Endothelial cell of umbilical vein (primary cell): ENCODE data around the gene ERBB4. TPM values are rescaled to one million over a fixed set of nuclear protein-coding genes. Genes with fewer than 3 reads are reported as not detected.

Experiments used
- BruUV-seq: library from RNA; stranded (reverse); fragments of 400-500 nt; replicated peaks from 2 replicates; lab custom pipeline; 2021; lab: Mats Ljungman, UMichigan
- CTCF ChIA-PET: fragments of 300-600, 350-600 bp; sonication (Branson Sonifier 250); formaldehyde crosslinking; loops from one replicate; lab custom pipeline; 2021; ENCODE audit warnings: antibody characterized with exemption, inconsistent platforms; lab: Charles Lee
- POLR2A ChIA-PET: fragments of 300-600, 350-600 bp; sonication (Branson Sonifier 250); formaldehyde crosslinking; loops from one replicate; lab custom pipeline; 2021; ENCODE audit warnings: antibody characterized with exemption, inconsistent platforms; lab: Charles Lee
- DNase-seq: peaks from one replicate; pipeline ENCODE4 v3.0.0-alpha.2; 2011; ENCODE audit warnings: low read depth, low spot score
- FAIRE-seq: peaks from 2 replicates; lab custom pipeline; 2011; peaks lifted over from hg19 to GRCh38; lab: Jason Lieb, UNC
- H2AFZ ChIP-seq: 2 replicates; pipeline ENCODE4 v1.6.0; 2012; ENCODE audit warnings: low read depth, low read length, control low read depth, inconsistent platforms
- H3K27ac ChIP-seq: 2 replicates; pipeline ENCODE4 v1.5.1; 2011; ENCODE audit warnings: low read depth, mild to moderate bottlenecking, control low read depth, low read length, moderate library complexity; ENCODE audit not compliant: insufficient read depth
- H3K27me3 ChIP-seq, 2 experiments: 2 replicates each; pipeline versions ENCODE4 v1.6.0 to v1.6.1; 2011; ENCODE audit warnings: low read length in 2 of 2, mixed read lengths in 1 of 2; ENCODE audit not compliant: control insufficient read depth in 2 of 2, insufficient read depth in 2 of 2
- H3K36me3 ChIP-seq, 2 experiments: 2 replicates in 1 of 2; 3 replicates in 1 of 2; pipeline ENCODE4 v1.5.1; 2011; ENCODE audit warnings: low read length in 2 of 2, mild to moderate bottlenecking in 1 of 2, moderate library complexity in 1 of 2; ENCODE audit not compliant: control insufficient read depth in 2 of 2, insufficient read depth in 2 of 2; ENCODE audit errors: extremely low read depth in 1 of 2
- H3K4me1 ChIP-seq: 3 replicates; pipeline ENCODE4 v1.5.1; 2011; ENCODE audit warnings: mild to moderate bottlenecking, low read length; ENCODE audit not compliant: control insufficient read depth, insufficient read depth; ENCODE audit errors: extremely low read depth
- H3K4me2 ChIP-seq: 2 replicates; pipeline ENCODE4 v1.6.1; 2011; ENCODE audit warnings: low read length, control low read depth, mixed read lengths; ENCODE audit not compliant: insufficient read depth
- H3K4me3 ChIP-seq, 3 experiments: fragments of 200-600 bp in 1 of 3; sonication (generic), shearing (Covaris generic) in 1 of 3; replicated peaks in 1 of 3; 2 replicates each; pipeline ENCODE4 v1.5.1; 2011 to 2016; ENCODE audit warnings: control low read depth in 3 of 3, low read length in 3 of 3, mild to moderate bottlenecking in 2 of 3, inconsistent platforms in 1 of 3, low read depth in 1 of 3, moderate library complexity in 1 of 3; ENCODE audit not compliant: insufficient read depth in 1 of 3
- H3K79me2 ChIP-seq: 2 replicates; pipeline ENCODE4 v1.6.0; 2012; ENCODE audit warnings: low read length, inconsistent platforms; ENCODE audit not compliant: control insufficient read depth, insufficient read depth
- H3K9ac ChIP-seq: replicated peaks from 2 replicates; pipeline ENCODE3; 2011; ENCODE audit warnings: low read length, control low read depth; ENCODE audit not compliant: insufficient read depth; ENCODE audit errors: extremely low read depth
- H3K9me1 ChIP-seq: replicated peaks from 3 replicates; pipeline ENCODE4 v1.6.0; 2011; ENCODE audit warnings: mild to moderate bottlenecking, low read length; ENCODE audit not compliant: control insufficient read depth, insufficient read depth; ENCODE audit errors: extremely low read depth
- H3K9me3 ChIP-seq: replicated peaks from 2 replicates; pipeline ENCODE4 v1.5.1; 2012; ENCODE audit warnings: low read length, inconsistent platforms; ENCODE audit not compliant: control insufficient read depth, insufficient read depth
- H4K20me1 ChIP-seq: replicated peaks from 2 replicates; pipeline ENCODE3; 2011; ENCODE audit warnings: mild to moderate bottlenecking, low read length; ENCODE audit not compliant: control insufficient read depth, insufficient read depth; ENCODE audit errors: extremely low read depth
- CTCF ChIP-seq, 2 donors: IDR thresholded peaks; 1 replicate in 1 of 2; 2 replicates in 1 of 2; pipeline ENCODE4 v1.5.1; 2011; ENCODE audit warnings: low read length in 2 of 2, mild to moderate bottlenecking in 2 of 2, moderate library complexity in 2 of 2, control low read depth in 1 of 2, inconsistent platforms in 1 of 2, low read depth in 1 of 2; ENCODE audit not compliant: insufficient read depth in 1 of 2; ENCODE audit errors: extremely low read depth in 1 of 2
- EZH2 ChIP-seq: IDR thresholded peaks from 2 replicates; pipeline ENCODE4 v1.6.1; 2012; ENCODE audit warnings: borderline replicate concordance, low read depth, mild to moderate bottlenecking, moderate library complexity, low read length, inconsistent platforms; ENCODE audit not compliant: severe bottlenecking
- FOS ChIP-seq: IDR thresholded peaks from 2 replicates; pipeline ENCODE4 v1.6.1; 2011; ENCODE audit warnings: mild to moderate bottlenecking, low read length, moderate library complexity, borderline replicate concordance; ENCODE audit not compliant: insufficient read depth
- GATA2 ChIP-seq: IDR thresholded peaks from 2 replicates; pipeline ENCODE4 v1.7.0; 2011; ENCODE audit warnings: low read depth, mild to moderate bottlenecking, moderate library complexity, mixed read lengths, low read length; ENCODE audit not compliant: insufficient read length, insufficient read depth
- JUN ChIP-seq: IDR thresholded peaks from 2 replicates; pipeline ENCODE4 v1.6.1; 2011; ENCODE audit warnings: borderline replicate concordance, low read depth; ENCODE audit not compliant: insufficient read length, insufficient read depth
- MYC ChIP-seq: IDR thresholded peaks from one replicate; pipeline ENCODE4 v1.6.1; 2011; ENCODE audit warnings: mild to moderate bottlenecking, low read depth, low read length
- POLR2A ChIP-seq: IDR thresholded peaks from 2 replicates; pipeline ENCODE4 v1.6.1; 2012; ENCODE audit warnings: low read depth, mild to moderate bottlenecking, control low read depth, low read length
- POLR2AphosphoS5 ChIP-seq: IDR thresholded peaks from 2 replicates; pipeline ENCODE4 v1.6.1; 2012; ENCODE audit warnings: low read depth, mild to moderate bottlenecking, control low read depth, low read length, moderate library complexity; ENCODE audit not compliant: insufficient read depth
- dilution Hi-C: fragments of 300-500 bp; cut with MboI; formaldehyde crosslinking; loops from one replicate; pipeline ENCODE4 v1.15.0; 2019; ENCODE audit warnings: low sequenced_read_pairs; ENCODE audit not compliant: extremely low pct_ligation_motif_present
- intact Hi-C: fragments of 100-400 bp; cut with micrococcal nuclease; formaldehyde crosslinking; loops from one replicate; pipeline ENCODE4 v1.10.0; 2022
- polyA plus RNA-seq, 4 experiments: library from polyadenylated mRNA; depleted of rRNA in 3 of 4; stranded (reverse) in 3 of 4; unstranded in 1 of 4; fragments of >200 nt; gene quantifications; 2 replicates each; pipeline versions ENCODE4 v1.2.1 to v1.2.3, GENCODE V29; 2011 to 2012; ENCODE audit warnings: missing spikeins in 1 of 4
- total RNA-seq: library from RNA; stranded (reverse); gene quantifications from 2 replicates; pipeline ENCODE4 v1.2.3, GENCODE V29; 2021
- TF ChIP-seq, protein P1 (sequence below): IDR thresholded peaks from 2 replicates; pipeline ENCODE4 v1.6.1; 2011; ENCODE audit not compliant: insufficient read depth, insufficient read length

The ERBB4 gene
- total and polyA plus RNA-seq, 2 donors (not counting 3 experiments of a cell fraction or from before 2014, with no cell fraction given), result 0.01 to 0.27 TPM

DNA sequence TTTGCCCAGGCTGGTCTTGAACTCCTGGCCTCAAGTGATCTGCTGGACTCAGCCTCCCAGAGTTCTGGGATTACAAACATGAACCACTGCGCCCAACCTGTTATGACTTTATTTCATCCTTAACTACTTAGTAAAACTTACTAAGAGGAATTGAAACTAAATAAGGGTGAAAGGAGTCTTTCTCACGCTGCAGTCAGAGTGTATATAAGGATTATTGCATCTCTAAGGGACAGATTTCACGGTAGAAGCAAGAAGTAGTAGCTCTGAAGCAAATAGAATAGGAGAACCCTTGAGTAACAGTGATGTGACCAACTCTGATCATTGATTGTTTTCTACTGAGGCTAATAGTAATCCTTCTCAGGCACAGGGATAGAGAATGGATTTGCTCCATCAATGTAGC is 1022.1 kb downstream of the ERBB4 start:
- CTCF ChIA-PET, result no interaction called here
- BruUV-seq, result no TSS peak

More for the DNA sequence above, 1022.1 kb downstream of the ERBB4 start:
- H3K27ac ChIP-seq, result no peak overlapping the region
- H3K4me2 ChIP-seq, result no peak overlapping the region
- POLR2A ChIA-PET, result no interaction called here
- H3K9me3 ChIP-seq, result no peaks in the 10 kb centered on the region
- TF ChIP-seq EZH2 (no peak), POLR2AphosphoS5 (no peak), MYC (no peak), FOS (no peak), JUN (no peak), POLR2A (no peak), GATA2 (no peak), CTCF (IDR thresholded peaks at IDR 0.05; ENCODE audit: extremely low read depth in 1 of 2, insufficient read depth in 1 of 2, low read depth in 1 of 2, low read length in 2 of 2) (no peak)
- TF ChIP-seq, protein P1, sequence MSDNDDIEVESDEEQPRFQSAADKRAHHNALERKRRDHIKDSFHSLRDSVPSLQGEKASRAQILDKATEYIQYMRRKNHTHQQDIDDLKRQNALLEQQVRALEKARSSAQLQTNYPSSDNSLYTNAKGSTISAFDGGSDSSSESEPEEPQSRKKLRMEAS, result no peak
- FAIRE-seq (no peak), DNase-seq (no peak)
- no peak overlapping the region for H3K9ac ChIP-seq
- no peak overlapping the region for H2AFZ ChIP-seq
- intact Hi-C loops (no loop called here), dilution Hi-C loops (no loop called here)
- H3K9me1 ChIP-seq, result no peaks in the 10 kb centered on the region
- H3K36me3 ChIP-seq, result no peaks in the 10 kb centered on the region
- no peaks in the 10 kb centered on the region for H3K4me1 ChIP-seq
- H3K79me2 ChIP-seq, result no peaks in the 10 kb centered on the region
- no peaks in the 10 kb centered on the region for H3K27me3 ChIP-seq
- no peaks in the 10 kb centered on the region for H4K20me1 ChIP-seq
- no peak overlapping the region for H3K4me3 ChIP-seq
